Hindlimb muscle (tissue), 1 donor: Measurements from ENCODE around the gene TGM2. TPM values are rescaled to one million over a fixed set of nuclear protein-coding genes. Genes with fewer than 3 reads are reported as not detected.

Experiments used
- DNase-seq: peaks from one replicate; pipeline ENCODE4 v3.0.0-alpha.2; 2013
- polyA plus RNA-seq: library from polyadenylated mRNA; unstranded; fragments of 120-200 nt; gene quantifications from one replicate; pipeline ENCODE4 v1.2.1, GENCODE V29; 2013; ENCODE audit not compliant: insufficient read length

Gene TGM2
- 14.9 TPM for polyA plus RNA-seq

GRCh38 chr20:38165089-38165965 lies at the start of gene TGM2:
Gene TGM2, minus strand, starts transcription at chr20:38165270. Its CDS starts 72 bp downstream, at chr20:38165198.
- peak; percentile 54 for DNase-seq

- DNase-seq = no peak
Measured at GRCh38 chr20:38214256-38215193, 49.5 kb upstream of the TGM2 start.

- DNase-seq = no peak
Measured at GRCh38 chr20:38213607-38213940, 48.5 kb upstream of the TGM2 start.

GRCh38 chr20:38212806-38213606 lies 47.9 kb upstream of the TGM2 start:
- DNase-seq = no peak

- DNase-seq = no peak
Measured at GRCh38 chr20:38211200-38212097, 46.4 kb upstream of the TGM2 start.

- no peak for DNase-seq
Measured at GRCh38 chr20:38210741-38211140, 45.7 kb upstream of the TGM2 start.

GRCh38 chr20:38209736-38210405 lies 44.8 kb upstream of the TGM2 start:
- DNase-seq = no peak

GRCh38 chr20:38209054-38209675 lies 44.1 kb upstream of the TGM2 start:
- no peak for DNase-seq

GRCh38 chr20:38208523-38208922 lies 43.5 kb upstream of the TGM2 start:
- no peak for DNase-seq

- no peak for DNase-seq
Measured at GRCh38 chr20:38208088-38208487, 43.0 kb upstream of the TGM2 start.

- no peak for DNase-seq
Measured at GRCh38 chr20:38207621-38208020, 42.6 kb upstream of the TGM2 start.

- no peak for DNase-seq
Measured at GRCh38 chr20:38205001-38205400, 39.9 kb upstream of the TGM2 start.

GRCh38 chr20:38203981-38204357 lies 38.9 kb upstream of the TGM2 start:
- DNase-seq = no peak

- DNase-seq = no peak
Measured at GRCh38 chr20:38203337-38203980, 38.4 kb upstream of the TGM2 start.

GRCh38 chr20:38202982-38203293 lies 37.9 kb upstream of the TGM2 start:
- no peak for DNase-seq

GRCh38 chr20:38202153-38202981 lies 37.3 kb upstream of the TGM2 start:
- no peak for DNase-seq

GRCh38 chr20:38201356-38201755 lies 36.3 kb upstream of the TGM2 start:
- no peak for DNase-seq

- DNase-seq = no peak
Measured at GRCh38 chr20:38200646-38201045, 35.6 kb upstream of the TGM2 start.
